GM12878 (cell line): ENCODE measurements around the gene PPAT. TPM values are rescaled to one million over a fixed set of nuclear protein-coding genes. Genes with fewer than 3 reads are reported as not detected.

ENCODE experiments used
- ATAC-seq: fragments of 200-7000 bp; cut with Tn5 transposase; 3 replicates; pipeline ENCODE4 v1.9.1; 2020; ENCODE audit warnings: mild to moderate bottlenecking, moderate library complexity
- BruUV-seq: library from RNA; stranded (reverse); fragments of 400-500 nt; replicated peaks from 2 replicates; lab custom pipeline; 2021; lab: Mats Ljungman, UMichigan
- CTCF ChIA-PET: fragments of 300-600 bp; sonication (Branson Sonifier 250); formaldehyde crosslinking; extraction: SDS; loops from one replicate; lab custom pipeline; 2021; ENCODE audit warnings: inconsistent platforms; lab: Yijun Ruan, JAX
- POLR2A ChIA-PET: fragments of 350-600 bp; formaldehyde crosslinking; extraction: SDS; loops from one replicate; lab custom pipeline; 2021; ENCODE audit warnings: inconsistent platforms; lab: Charles Lee
- RAD21 ChIA-PET: fragments of 300-600 bp; sonication (Branson Sonifier 250); formaldehyde crosslinking; loops from one replicate; lab custom pipeline; 2023; ENCODE audit warnings: antibody characterized with exemption; ENCODE audit not compliant: unreplicated experiment; lab: Charles Lee
- SMC1A ChIA-PET: fragments of 300-600 bp; sonication (Branson Sonifier 250); formaldehyde crosslinking; loops from one replicate; lab custom pipeline; 2023; ENCODE audit not compliant: unreplicated experiment, uncharacterized antibody; lab: Charles Lee
- DNase-seq: peaks from one replicate; pipeline ENCODE4 v3.0.0-alpha.2; 2011; ENCODE audit warnings: low read depth, low spot score
- FAIRE-seq: peaks from 3 replicates; lab custom pipeline; 2011; peaks lifted over from hg19 to GRCh38; lab: Jason Lieb, UNC
- H2AFZ ChIP-seq: 2 replicates; pipeline ENCODE4 v1.6.0; 2011; ENCODE audit warnings: low read depth, low read length, control low read depth; ENCODE audit not compliant: control insufficient read depth
- H3K27ac ChIP-seq: 2 replicates; pipeline ENCODE4 v1.5.1; 2011; ENCODE audit warnings: control low read depth; ENCODE audit not compliant: control insufficient read depth, insufficient read depth
- H3K27me3 ChIP-seq, 2 experiments: replicated peaks in 1 of 2; 2 replicates each; pipeline versions ENCODE4 v1.6.0 to v1.6.1; 2011; ENCODE audit warnings: low read length in 1 of 2; ENCODE audit not compliant: control insufficient read depth in 2 of 2, insufficient read depth in 2 of 2
- H3K36me3 ChIP-seq, 2 experiments: 2 replicates each; pipeline ENCODE4 v1.5.1; 2011; ENCODE audit warnings: low read length in 1 of 2; ENCODE audit not compliant: control insufficient read depth in 2 of 2, insufficient read depth in 2 of 2
- H3K4me1 ChIP-seq: 2 replicates; pipeline ENCODE4 v1.6.1; 2011; ENCODE audit warnings: mild to moderate bottlenecking, low read length, moderate library complexity, mixed read lengths; ENCODE audit not compliant: control insufficient read depth, insufficient read depth
- H3K4me2 ChIP-seq: 2 replicates; pipeline ENCODE4 v1.6.0; 2011; ENCODE audit warnings: control low read depth; ENCODE audit not compliant: control insufficient read depth, insufficient read depth
- H3K4me3 ChIP-seq: fragments of 200-600 bp; sonication (generic); 2 replicates; pipeline ENCODE4 v1.5.1; 2016
- H3K79me2 ChIP-seq: 2 replicates; pipeline ENCODE4 v1.6.0; 2011; ENCODE audit warnings: low read length; ENCODE audit not compliant: control insufficient read depth, insufficient read depth
- H3K9ac ChIP-seq: 2 replicates; pipeline ENCODE4 v1.8.0; 2011; ENCODE audit warnings: low read length, control low read depth, mixed read lengths; ENCODE audit not compliant: control insufficient read depth, insufficient read depth
- H3K9me3 ChIP-seq: replicated peaks from 3 replicates; pipeline ENCODE4 v1.5.1; 2011; ENCODE audit warnings: mild to moderate bottlenecking, low read length; ENCODE audit not compliant: control insufficient read depth, insufficient read depth
- H4K20me1 ChIP-seq: 2 replicates; pipeline ENCODE4 v1.6.0; 2011; ENCODE audit not compliant: control insufficient read depth, insufficient read depth
- BCL11A ChIP-seq: IDR thresholded peaks from 2 replicates; pipeline ENCODE4 v1.6.1; 2011; ENCODE audit warnings: low read depth, low read length
- EGR1 ChIP-seq, 2 experiments: IDR thresholded peaks; 1 replicate in 1 of 2; 2 replicates in 1 of 2; pipeline ENCODE4 v1.6.1; 2011 to 2012; ENCODE audit warnings: low read depth in 2 of 2, low read length in 2 of 2, borderline replicate concordance in 1 of 2, mild to moderate bottlenecking in 1 of 2, moderate library complexity in 1 of 2
- ETV6 ChIP-seq, 2 experiments: fragments of 450-650 bp in 1 of 2; IDR thresholded peaks in 1 of 2; conservative IDR thresholded peaks in 1 of 2; 2 replicates each; pipeline ENCODE4 v1.6.1; 2014; ENCODE audit warnings: antibody characterized with exemption in 1 of 2, borderline replicate concordance in 1 of 2, low read depth in 1 of 2, mild to moderate bottlenecking in 1 of 2, moderate library complexity in 1 of 2
- PAX8 ChIP-seq: fragments of 450-650 bp; IDR thresholded peaks from 2 replicates; pipeline ENCODE4 v1.6.1; 2017; ENCODE audit warnings: mild to moderate bottlenecking, moderate library complexity
- POLR2AphosphoS2 ChIP-seq: IDR thresholded peaks from 2 replicates; pipeline ENCODE4 v1.6.1; 2011; ENCODE audit warnings: low read depth, mild to moderate bottlenecking, low read length, improper control_type of control experiment, moderate library complexity
- RAD51 ChIP-seq: fragments of 450-650 bp; IDR thresholded peaks from 2 replicates; pipeline ENCODE4 v1.6.1; 2016; ENCODE audit warnings: moderate library complexity, mild to moderate bottlenecking, inconsistent platforms
- RB1 ChIP-seq: fragments of 450-650 bp; formaldehyde crosslinking; IDR thresholded peaks from 2 replicates; pipeline ENCODE4 v1.6.1; 2017; ENCODE audit warnings: mild to moderate bottlenecking, borderline replicate concordance
- SRF ChIP-seq, 2 experiments: IDR thresholded peaks; 2 replicates each; pipeline ENCODE4 v1.6.1; 2011; ENCODE audit warnings: low read depth in 2 of 2, low read length in 2 of 2, mild to moderate bottlenecking in 1 of 2, moderate library complexity in 1 of 2
- YBX1 ChIP-seq: fragments of 450-650 bp; IDR thresholded peaks from 2 replicates; pipeline ENCODE4 v1.6.1; 2016; ENCODE audit warnings: antibody characterized with exemption
- ZNF217 ChIP-seq: fragments of 450-650 bp; IDR thresholded peaks from 2 replicates; pipeline ENCODE4 v1.6.1; 2017; ENCODE audit warnings: antibody characterized with exemption, mild to moderate bottlenecking
- ZZZ3 ChIP-seq: IDR thresholded peaks from 2 replicates; pipeline ENCODE4 v1.6.1; 2011; ENCODE audit warnings: low read depth; ENCODE audit not compliant: control insufficient read depth, insufficient read length
- WGBS: methylation state at CpG from one replicate; pipeline ENCODE4 v1.1.6; 2016; ENCODE audit warnings: low lambda C conversion rate; ENCODE audit not compliant: insufficient replicate concordance, insufficient coverage; ENCODE audit errors: missing lambda C conversion rate; 5-methylcytosine and 5-hydroxymethylcytosine counted together
- in situ Hi-C: fragments of 300-500 bp; cut with MboI; formaldehyde crosslinking; loops from 9 replicates; pipeline ENCODE4 v1.14.3; 2018; ENCODE audit warnings: mixed read lengths
- intact Hi-C: fragments of 100-400 bp; cut with micrococcal nuclease; formaldehyde crosslinking; loops from one replicate; pipeline ENCODE4 v1.14.2; 2022; ENCODE audit not compliant: unreplicated experiment
- polyA plus RNA-seq, 11 experiments: library from polyadenylated mRNA; depleted of rRNA in 4 of 11; unstranded in 6 of 11; stranded (reverse) in 5 of 11; fragments of >200 nt; fragmentation: Nextera tagmentation in 4 of 11; fragmentation: Illumina TruSeq in 1 of 11; extraction: Ambion mirVana in 4 of 11; extraction: Trizol in 1 of 11; gene quantifications; 1 replicate in 1 of 11; 2 replicates in 10 of 11; pipeline versions ENCODE4 v1.2.1 to v1.2.3, GENCODE V29; 2011 to 2016; ENCODE audit warnings: inconsistent platforms in 2 of 11, missing spikeins in 2 of 11, low read depth in 1 of 11
- total RNA-seq, 4 experiments: library from RNA; depleted of rRNA in 3 of 4; stranded (reverse); fragments of >200 nt in 3 of 4; fragmentation: Illumina TruSeq in 1 of 4; extraction: Trizol in 1 of 4; gene quantifications; 2 replicates each; pipeline versions ENCODE4 v1.2.1 to v1.2.3, GENCODE V29; 2013 to 2021
- TF ChIP-seq, protein P1 (sequence below): IDR thresholded peaks from 2 replicates; pipeline ENCODE4 v1.6.1; 2012; ENCODE audit warnings: mild to moderate bottlenecking, low read depth, low read length
- TF ChIP-seq, protein P2 (sequence below): IDR thresholded peaks from 2 replicates; pipeline ENCODE4 v1.6.1; 2012; ENCODE audit warnings: low read length, inconsistent platforms
- TF ChIP-seq, protein P3 (sequence below): fragments of 450-650 bp; IDR thresholded peaks from 2 replicates; pipeline ENCODE4 v1.6.1; 2017; ENCODE audit warnings: mild to moderate bottlenecking

PPAT gene
- total and polyA plus RNA-seq, 10 of the 15 experiments (the other 5 are each of a cell fraction or from before 2014, with no cell fraction given) = 24.9 to 50.7 (median 38.0) TPM

DNA sequence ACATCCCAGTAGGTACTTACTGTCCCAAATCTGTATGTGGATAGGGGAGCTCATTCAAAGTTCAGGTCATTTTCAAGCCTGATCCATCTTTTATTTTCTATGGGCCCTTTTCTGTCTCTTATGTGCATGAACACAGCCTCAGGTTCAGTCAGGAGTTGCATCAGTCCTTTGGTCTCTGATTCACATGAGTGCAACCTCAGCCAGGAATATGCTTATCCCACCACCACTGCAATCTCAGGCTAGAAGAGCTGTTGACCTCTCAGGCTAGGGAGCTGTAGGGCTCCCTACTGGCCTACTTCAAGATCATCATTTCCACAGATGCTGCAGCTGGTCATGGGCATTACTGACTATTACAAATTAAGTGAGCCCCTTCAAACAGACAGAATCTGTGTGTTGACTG lies 75.3 kb downstream of the PPAT start (continued):
- TF ChIP-seq, protein P1, sequence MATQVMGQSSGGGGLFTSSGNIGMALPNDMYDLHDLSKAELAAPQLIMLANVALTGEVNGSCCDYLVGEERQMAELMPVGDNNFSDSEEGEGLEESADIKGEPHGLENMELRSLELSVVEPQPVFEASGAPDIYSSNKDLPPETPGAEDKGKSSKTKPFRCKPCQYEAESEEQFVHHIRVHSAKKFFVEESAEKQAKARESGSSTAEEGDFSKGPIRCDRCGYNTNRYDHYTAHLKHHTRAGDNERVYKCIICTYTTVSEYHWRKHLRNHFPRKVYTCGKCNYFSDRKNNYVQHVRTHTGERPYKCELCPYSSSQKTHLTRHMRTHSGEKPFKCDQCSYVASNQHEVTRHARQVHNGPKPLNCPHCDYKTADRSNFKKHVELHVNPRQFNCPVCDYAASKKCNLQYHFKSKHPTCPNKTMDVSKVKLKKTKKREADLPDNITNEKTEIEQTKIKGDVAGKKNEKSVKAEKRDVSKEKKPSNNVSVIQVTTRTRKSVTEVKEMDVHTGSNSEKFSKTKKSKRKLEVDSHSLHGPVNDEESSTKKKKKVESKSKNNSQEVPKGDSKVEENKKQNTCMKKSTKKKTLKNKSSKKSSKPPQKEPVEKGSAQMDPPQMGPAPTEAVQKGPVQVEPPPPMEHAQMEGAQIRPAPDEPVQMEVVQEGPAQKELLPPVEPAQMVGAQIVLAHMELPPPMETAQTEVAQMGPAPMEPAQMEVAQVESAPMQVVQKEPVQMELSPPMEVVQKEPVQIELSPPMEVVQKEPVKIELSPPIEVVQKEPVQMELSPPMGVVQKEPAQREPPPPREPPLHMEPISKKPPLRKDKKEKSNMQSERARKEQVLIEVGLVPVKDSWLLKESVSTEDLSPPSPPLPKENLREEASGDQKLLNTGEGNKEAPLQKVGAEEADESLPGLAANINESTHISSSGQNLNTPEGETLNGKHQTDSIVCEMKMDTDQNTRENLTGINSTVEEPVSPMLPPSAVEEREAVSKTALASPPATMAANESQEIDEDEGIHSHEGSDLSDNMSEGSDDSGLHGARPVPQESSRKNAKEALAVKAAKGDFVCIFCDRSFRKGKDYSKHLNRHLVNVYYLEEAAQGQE = no peak
- TF ChIP-seq POLR2AphosphoS2 = no peak
- TF ChIP-seq ETV6 (conservative IDR thresholded peaks at IDR 0.05 in 1 of 2, IDR thresholded peaks at IDR 0.05 in 1 of 2; ENCODE audit: borderline replicate concordance in 1 of 2, low read depth in 1 of 2) = no peak
- TF ChIP-seq PAX8 = no peak
- TF ChIP-seq, protein P2, sequence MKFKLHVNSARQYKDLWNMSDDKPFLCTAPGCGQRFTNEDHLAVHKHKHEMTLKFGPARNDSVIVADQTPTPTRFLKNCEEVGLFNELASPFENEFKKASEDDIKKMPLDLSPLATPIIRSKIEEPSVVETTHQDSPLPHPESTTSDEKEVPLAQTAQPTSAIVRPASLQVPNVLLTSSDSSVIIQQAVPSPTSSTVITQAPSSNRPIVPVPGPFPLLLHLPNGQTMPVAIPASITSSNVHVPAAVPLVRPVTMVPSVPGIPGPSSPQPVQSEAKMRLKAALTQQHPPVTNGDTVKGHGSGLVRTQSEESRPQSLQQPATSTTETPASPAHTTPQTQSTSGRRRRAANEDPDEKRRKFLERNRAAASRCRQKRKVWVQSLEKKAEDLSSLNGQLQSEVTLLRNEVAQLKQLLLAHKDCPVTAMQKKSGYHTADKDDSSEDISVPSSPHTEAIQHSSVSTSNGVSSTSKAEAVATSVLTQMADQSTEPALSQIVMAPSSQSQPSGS = no peak
- no peak for TF ChIP-seq RAD51

DNA sequence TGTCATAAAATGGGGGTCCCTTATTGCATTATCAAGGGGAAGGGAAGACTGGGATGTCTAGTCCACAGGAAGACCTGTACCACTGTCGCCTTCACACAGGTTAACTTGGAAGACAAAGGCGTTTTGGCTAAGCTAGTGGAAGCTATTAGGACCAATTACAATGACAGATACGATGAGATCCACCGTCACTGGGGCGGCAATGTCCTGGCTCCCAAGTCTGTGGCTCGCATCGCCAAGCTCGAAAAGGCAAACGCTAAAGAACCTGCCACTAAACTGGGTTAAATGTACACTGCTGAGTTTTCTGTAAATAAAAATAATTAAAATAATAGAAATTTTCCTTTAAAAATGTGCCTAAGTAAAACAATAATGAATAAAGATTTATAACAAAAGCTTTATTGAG lies 78.8 kb downstream of the PPAT start:
- Histone ChIP-seq H3K4me3 (no peak overlapping the region), H3K4me2 (no peak overlapping the region), H2AFZ (no peak overlapping the region), H3K27me3 (no peaks in the 10 kb centered on the region), H3K27ac (no peak overlapping the region), H3K36me3 (no peaks in the 10 kb centered on the region; a peak in 1 of 4 replicates), H4K20me1 (no peaks in the 10 kb centered on the region), H3K9me3 (no peaks in the 10 kb centered on the region), H3K9ac (no peak overlapping the region), H3K79me2 (no peaks in the 10 kb centered on the region), H3K4me1 (no peaks in the 10 kb centered on the region)
- ChIA-PET RAD21 (no interaction called here), CTCF (no interaction called here), SMC1A (interaction anchor here (1.0 kb wide), 1 partner anchor 24 kb away, joined by 3 read pairs; no protein-coding TSS in a partner anchor), POLR2A (no interaction called here)
- intact Hi-C loops = no loop called here
- in situ Hi-C loops = no loop called here
- DNase-seq (no peak), FAIRE-seq (no peak), ATAC-seq (no peak)
- 99% methylated on average over 9 of the region's 9 CpGs for WGBS
- BruUV-seq = no TSS peak
- TF ChIP-seq SRF (IDR thresholded peaks at IDR 0.05; ENCODE audit: low read depth in 2 of 2, low read length in 2 of 2) (no peak), ZNF217 (no peak), YBX1 (no peak), BCL11A (no peak), EGR1 (IDR thresholded peaks at IDR 0.05; ENCODE audit: borderline replicate concordance in 1 of 2, low read depth in 2 of 2, low read length in 2 of 2) (no peak), PAX8 (no peak), ZZZ3 (no peak), RB1 (no peak)
- TF ChIP-seq, protein P3, sequence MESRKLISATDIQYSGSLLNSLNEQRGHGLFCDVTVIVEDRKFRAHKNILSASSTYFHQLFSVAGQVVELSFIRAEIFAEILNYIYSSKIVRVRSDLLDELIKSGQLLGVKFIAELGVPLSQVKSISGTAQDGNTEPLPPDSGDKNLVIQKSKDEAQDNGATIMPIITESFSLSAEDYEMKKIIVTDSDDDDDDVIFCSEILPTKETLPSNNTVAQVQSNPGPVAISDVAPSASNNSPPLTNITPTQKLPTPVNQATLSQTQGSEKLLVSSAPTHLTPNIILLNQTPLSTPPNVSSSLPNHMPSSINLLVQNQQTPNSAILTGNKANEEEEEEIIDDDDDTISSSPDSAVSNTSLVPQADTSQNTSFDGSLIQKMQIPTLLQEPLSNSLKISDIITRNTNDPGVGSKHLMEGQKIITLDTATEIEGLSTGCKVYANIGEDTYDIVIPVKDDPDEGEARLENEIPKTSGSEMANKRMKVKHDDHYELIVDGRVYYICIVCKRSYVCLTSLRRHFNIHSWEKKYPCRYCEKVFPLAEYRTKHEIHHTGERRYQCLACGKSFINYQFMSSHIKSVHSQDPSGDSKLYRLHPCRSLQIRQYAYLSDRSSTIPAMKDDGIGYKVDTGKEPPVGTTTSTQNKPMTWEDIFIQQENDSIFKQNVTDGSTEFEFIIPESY = no peak
